22Rv1 (cell line): Measurements from ENCODE around the gene RSPO1.

Experiments
- CTCF ChIP-seq: fragments of 450-650 bp; IDR thresholded peaks from 2 replicates; pipeline ENCODE4 v1.5.1; 2017; ENCODE audit warnings: mild to moderate bottlenecking
- ZFX ChIP-seq: fragments of 450-650 bp; IDR thresholded peaks from 2 replicates; pipeline ENCODE4 v1.6.1; 2017; ENCODE audit warnings: antibody characterized with exemption, borderline replicate concordance

GRCh38 chr1:37633040-37633937 is 1.4 kb downstream of the RSPO1 start:
- TF ChIP-seq CTCF = no peak
- TF ChIP-seq ZFX = no peak
